Lung (tissue), 12 donors: ENCODE results near the gene ARL8A. TPM values are rescaled to one million over a fixed set of nuclear protein-coding genes. Genes with fewer than 3 reads are reported as not detected.

Source experiments
- ATAC-seq: fragments of 200-7000 bp; cut with Tn5 transposase; one replicate; pipeline ENCODE4 v1.9.1; 2020; ENCODE audit warnings: moderate number of reproducible peaks; ENCODE audit not compliant: insufficient read depth, low FRiP score
- DNase-seq, 3 donors: peaks; one replicate each; pipeline ENCODE4 v3.0.0-alpha.2; 2013 to 2017
- H3K27ac ChIP-seq, 2 donors: one replicate each; pipeline ENCODE4 v1.5.1; 2013; ENCODE audit warnings: mild to moderate bottlenecking in 2 of 2, moderate library complexity in 2 of 2, control low read depth in 1 of 2, inconsistent platforms in 1 of 2, low read depth in 1 of 2, low read length in 1 of 2
- H3K27me3 ChIP-seq, 3 donors: one replicate each; pipeline ENCODE4 v1.5.1; 2013; ENCODE audit warnings: low read length in 2 of 3; ENCODE audit not compliant: control insufficient read depth in 3 of 3, insufficient read depth in 3 of 3
- H3K36me3 ChIP-seq, 4 donors: one replicate each; pipeline ENCODE4 v1.5.1; 2013; ENCODE audit warnings: low read length in 4 of 4, mild to moderate bottlenecking in 1 of 4, moderate library complexity in 1 of 4; ENCODE audit not compliant: control insufficient read depth in 4 of 4, insufficient read depth in 4 of 4
- H3K4me1 ChIP-seq, 5 donors: one replicate each; pipeline ENCODE4 v1.5.1; 2013; ENCODE audit warnings: low read length in 5 of 5, mild to moderate bottlenecking in 2 of 5, moderate library complexity in 1 of 5; ENCODE audit not compliant: control insufficient read depth in 5 of 5, insufficient read depth in 5 of 5
- H3K4me3 ChIP-seq: one replicate; pipeline ENCODE4 v1.5.1; 2013; ENCODE audit warnings: mild to moderate bottlenecking, control low read depth, moderate library complexity
- H3K9ac ChIP-seq, 2 donors: one replicate each; pipeline ENCODE4 v1.5.1; 2013; ENCODE audit warnings: low read length in 2 of 2, control low read depth in 1 of 2; ENCODE audit not compliant: insufficient read depth in 1 of 2
- H3K9me3 ChIP-seq, 4 donors: one replicate each; pipeline ENCODE4 v1.5.1; 2013; ENCODE audit warnings: low read length in 3 of 4, mild to moderate bottlenecking in 1 of 4, moderate library complexity in 1 of 4; ENCODE audit not compliant: control insufficient read depth in 4 of 4, insufficient read depth in 3 of 4
- WGBS, 2 donors: extraction: QIAGEN DNeasy Blood & Tissue Kit; methylation state at CpG; one replicate each; pipeline ENCODE4 v1.1.7; 2013; 5-methylcytosine and 5-hydroxymethylcytosine counted together
- polyA plus RNA-seq, 2 donors: library from polyadenylated mRNA; stranded (reverse); fragments of 200-250 nt; gene quantifications; one replicate each; pipeline ENCODE4 v1.2.1, GENCODE V29; 2013
- total RNA-seq, 2 donors: library from RNA; depleted of rRNA in 1 of 2; stranded (reverse); fragments of >200 nt in 1 of 2; gene quantifications; one replicate each; pipeline ENCODE4 v1.2.1, GENCODE V29; 2014 to 2021
- TF ChIP-seq, protein P1 (sequence below): IDR thresholded peaks from 2 replicates; pipeline ENCODE4 v1.5.1; 2012; ENCODE audit warnings: mild to moderate bottlenecking; ENCODE audit errors: control extremely low read depth, extremely low read depth
- donor health status: control.
- donor health status: control.
- donor health status: Bipolar disorder and iron deficiency.
- donor health status: healthy.
- donor health status: DM: yes; HTN: yes; CAD: no.

The ARL8A gene
- total and polyA plus RNA-seq, 4 donors: 27.8 to 82.0 (median 48.8) TPM

DNA sequence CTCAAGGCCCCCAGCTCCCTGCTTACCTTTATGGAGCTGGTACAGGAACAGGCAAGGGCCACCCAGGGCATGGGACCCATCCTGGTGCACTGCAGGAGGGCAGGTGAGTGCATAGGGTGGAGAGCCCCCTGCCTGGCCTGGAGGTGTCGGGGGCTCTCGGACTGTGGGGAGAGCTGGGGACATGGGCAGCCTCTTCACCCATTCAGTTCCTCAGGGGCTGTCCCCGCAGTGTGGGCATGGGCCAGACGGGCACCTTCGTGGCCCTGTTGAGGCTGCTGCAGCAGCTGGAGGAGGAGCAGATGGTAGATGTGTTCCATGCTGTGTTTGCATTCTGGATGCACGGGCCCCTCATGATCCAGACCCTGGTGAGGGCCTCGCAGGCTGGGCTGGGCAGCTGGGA, 41.8 kb upstream of the ARL8A start:
- peaks cover 0 to 5% (median 0%) of the 10 kb centered on the region in 5 donors for H3K4me1 ChIP-seq
- WGBS, 2 donors: 86 to 93% methylated on average over 7 of the region's 7 CpGs
- H3K9me3 ChIP-seq: peaks cover 0 to 1% (median 0%) of the 10 kb centered on the region in 4 donors
- no peaks in the 10 kb centered on the region for H3K27me3 ChIP-seq
- no peak overlapping the region for H3K9ac ChIP-seq
- no peak overlapping the region for H3K27ac ChIP-seq
- ATAC-seq (no peak), DNase-seq (no peak)
- TF ChIP-seq, protein P1, sequence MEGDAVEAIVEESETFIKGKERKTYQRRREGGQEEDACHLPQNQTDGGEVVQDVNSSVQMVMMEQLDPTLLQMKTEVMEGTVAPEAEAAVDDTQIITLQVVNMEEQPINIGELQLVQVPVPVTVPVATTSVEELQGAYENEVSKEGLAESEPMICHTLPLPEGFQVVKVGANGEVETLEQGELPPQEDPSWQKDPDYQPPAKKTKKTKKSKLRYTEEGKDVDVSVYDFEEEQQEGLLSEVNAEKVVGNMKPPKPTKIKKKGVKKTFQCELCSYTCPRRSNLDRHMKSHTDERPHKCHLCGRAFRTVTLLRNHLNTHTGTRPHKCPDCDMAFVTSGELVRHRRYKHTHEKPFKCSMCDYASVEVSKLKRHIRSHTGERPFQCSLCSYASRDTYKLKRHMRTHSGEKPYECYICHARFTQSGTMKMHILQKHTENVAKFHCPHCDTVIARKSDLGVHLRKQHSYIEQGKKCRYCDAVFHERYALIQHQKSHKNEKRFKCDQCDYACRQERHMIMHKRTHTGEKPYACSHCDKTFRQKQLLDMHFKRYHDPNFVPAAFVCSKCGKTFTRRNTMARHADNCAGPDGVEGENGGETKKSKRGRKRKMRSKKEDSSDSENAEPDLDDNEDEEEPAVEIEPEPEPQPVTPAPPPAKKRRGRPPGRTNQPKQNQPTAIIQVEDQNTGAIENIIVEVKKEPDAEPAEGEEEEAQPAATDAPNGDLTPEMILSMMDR: no peak
- no peaks in the 10 kb centered on the region for H3K36me3 ChIP-seq
- no peak overlapping the region for H3K4me3 ChIP-seq

DNA sequence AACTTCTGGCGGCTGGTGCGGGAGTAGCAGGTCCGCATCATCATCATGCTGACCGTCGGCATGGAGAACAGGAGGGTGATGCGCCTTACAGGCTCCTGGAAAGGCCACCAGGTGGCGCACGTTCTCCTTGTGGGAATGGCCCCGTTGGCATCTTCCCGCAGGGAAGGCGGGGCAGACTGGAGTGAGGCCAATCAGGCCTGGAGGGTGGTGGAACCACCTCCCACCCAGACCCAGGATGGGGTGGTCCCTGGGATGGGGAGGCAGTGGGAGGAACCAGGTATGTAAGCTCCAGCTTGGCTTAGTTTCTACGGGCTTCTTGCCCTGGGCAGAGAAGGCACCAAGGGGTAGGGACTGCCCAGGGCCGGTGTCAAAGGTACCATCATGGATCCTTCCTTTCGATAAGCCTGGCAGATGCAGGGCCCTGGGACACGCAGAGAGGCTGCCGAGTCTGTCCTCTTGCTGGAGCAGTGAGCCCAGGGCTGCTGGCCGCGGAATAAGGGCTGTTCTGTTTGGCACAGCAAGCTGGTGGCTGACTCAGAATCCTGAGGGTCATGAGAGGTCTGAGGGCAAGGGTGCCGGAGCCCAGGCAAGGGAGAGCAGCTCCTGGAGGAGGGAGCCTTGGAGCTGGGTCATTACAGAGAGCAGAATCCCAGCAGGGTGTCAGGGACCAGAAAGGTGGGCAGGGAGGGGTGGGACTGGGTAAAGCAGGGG, 40.4 kb upstream of the ARL8A start:
- Histone ChIP-seq H3K9me3 (peaks cover 0 to 1% (median 0%) of the 10 kb centered on the region in 4 donors), H3K36me3 (no peaks in the 10 kb centered on the region), H3K9ac (no peak overlapping the region), H3K4me1 (peaks cover 0 to 5% (median 0%) of the 10 kb centered on the region in 5 donors), H3K27me3 (no peaks in the 10 kb centered on the region), H3K27ac (no peak overlapping the region), H3K4me3 (no peak overlapping the region)
- DNase-seq (peak; percentile 78 to 88 (median 80)), ATAC-seq (peak; percentile 65)
- TF ChIP-seq, protein P1: peak; percentile 72
- 19 to 24% methylated on average over 19 of the region's 19 CpGs for WGBS, 2 donors

DNA sequence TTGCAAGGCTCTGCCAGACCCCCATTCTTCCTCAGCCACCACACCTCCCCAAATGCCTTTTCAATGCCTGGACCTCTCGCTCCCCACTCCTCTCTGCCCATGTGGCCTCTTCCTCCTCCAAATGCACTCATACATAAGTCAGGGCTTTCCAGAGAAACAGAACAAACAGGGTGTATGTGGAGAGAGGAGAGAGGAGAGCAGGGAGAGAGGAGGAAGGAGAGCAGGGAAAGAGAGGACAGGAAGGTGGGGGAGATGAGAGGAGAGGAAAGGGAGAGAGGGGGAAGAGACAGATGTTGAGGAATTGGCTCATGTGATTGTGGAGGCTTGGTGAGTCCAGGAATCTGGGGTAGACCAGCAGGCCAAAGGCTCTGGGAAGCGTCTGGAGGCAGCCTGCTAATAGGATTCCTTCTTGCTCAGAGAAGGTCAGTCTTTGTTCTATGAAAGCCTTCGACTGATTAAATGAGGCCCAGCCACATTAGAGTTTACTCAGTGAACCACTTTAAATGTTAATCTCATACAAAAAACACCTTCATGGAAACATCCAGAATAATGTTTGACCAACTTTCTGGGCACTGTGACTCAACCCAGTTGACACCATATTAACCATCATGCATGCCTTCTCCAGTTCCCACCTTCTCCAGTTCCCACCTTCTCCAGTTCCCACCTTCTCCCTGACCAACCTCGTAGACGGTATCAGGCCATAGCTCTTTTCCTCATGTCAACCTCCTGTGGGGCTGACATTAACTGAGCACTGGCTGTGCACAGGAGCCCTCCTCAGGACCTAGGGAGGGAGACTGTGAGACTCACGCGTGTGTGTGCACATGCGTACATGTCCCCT, 37.7 kb upstream of the ARL8A start:
- ATAC-seq: no peak
- Histone ChIP-seq H3K27ac (no peak overlapping the region), H3K4me1 (peaks cover 0 to 3% (median 0%) of the 10 kb centered on the region in 5 donors), H3K36me3 (no peaks in the 10 kb centered on the region), H3K9ac (no peak overlapping the region), H3K27me3 (no peaks in the 10 kb centered on the region), H3K4me3 (no peak overlapping the region), H3K9me3 (peaks cover 0 to 1% (median 0%) of the 10 kb centered on the region in 4 donors)
- TF ChIP-seq, protein P1: no peak
- WGBS, 2 donors: 89 to 93% methylated on average over 8 of the region's 8 CpGs
- DNase-seq: no peak
